NCI-H1092 (cell line): ENCODE measurements around the gene PPP2R2B.
"Not testable (repeated sequence)": the region's sequence is repeated elsewhere in the genome, so short reads cannot be mapped to it uniquely, and the experiment has no call there.

ENCODE experiments used
- DNase-seq: peaks from one replicate; lab custom pipeline; 2025; lab: John Stamatoyannopoulos, UW

Gene PPP2R2B

DNA sequence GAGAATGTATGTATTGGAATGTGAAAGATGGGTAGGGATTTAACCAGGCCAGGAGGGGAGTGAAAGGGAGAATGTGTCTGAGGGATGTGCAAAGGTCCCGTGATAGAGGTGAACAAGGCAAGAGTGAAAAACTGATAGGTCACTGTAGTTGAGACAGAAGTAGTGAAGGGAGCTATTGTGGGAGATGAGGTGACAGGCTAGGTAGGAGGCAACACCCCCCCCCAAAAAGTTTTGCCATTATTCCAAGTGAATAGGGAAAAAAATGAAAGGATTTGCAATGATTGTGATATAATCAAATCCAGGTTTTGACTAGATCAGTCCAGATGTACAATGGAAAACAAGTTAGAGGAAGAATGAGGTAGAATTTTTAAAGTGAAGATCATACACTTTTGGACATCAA lies 226.0 kb downstream of the PPP2R2B start:
- DNase-seq: no peak

DNA sequence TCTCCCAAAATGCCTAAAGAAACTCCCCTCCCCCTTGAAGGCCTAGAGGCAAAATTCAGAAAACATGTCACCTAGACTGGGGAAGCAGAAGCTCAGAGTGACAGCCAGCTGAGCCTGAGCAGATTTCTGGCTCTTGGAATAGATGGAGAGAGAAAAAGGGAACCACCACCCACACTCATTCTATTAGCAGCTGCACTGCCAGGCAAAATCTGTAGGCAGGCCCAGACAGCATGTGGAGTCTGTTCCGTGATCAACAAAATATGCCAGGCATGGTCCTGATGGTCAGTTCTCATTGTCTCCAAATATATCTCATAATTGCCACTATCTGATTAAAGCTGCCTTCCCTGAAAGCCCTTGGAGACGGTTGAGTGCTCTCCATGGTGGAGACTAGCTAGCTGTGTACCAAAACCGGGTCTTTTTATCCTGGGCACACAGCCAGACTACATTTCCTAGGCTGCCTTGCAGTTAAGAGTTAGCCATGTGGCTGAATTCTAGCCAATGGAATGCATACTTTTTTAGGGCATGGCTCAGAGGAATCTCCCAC lies 230.8 kb downstream of the PPP2R2B start:
- DNase-seq: peak; percentile 82

DNA sequence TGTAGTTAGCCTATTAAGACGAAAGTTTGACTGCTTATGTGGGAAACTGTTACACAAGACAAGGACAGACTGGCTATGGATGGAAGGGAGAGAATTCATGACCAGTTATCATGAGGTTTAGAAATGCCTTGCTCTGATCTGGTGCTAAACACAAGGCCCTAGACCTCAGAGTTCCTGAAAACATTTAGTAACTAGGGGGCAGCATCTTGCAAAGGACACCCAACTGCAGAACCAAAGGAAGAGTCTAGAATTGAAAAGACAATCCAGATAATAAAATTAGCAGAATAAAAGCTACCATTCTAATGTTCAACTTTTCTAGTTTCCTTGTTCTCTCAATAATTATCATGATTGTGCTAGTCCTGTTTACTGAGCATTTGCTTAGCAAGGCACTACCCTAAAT lies 232.1 kb downstream of the PPP2R2B start:
- no peak for DNase-seq

GRCh38 chr5:146645342-146645741 lies 233.2 kb downstream of the PPP2R2B start:
- peak; percentile 60 for DNase-seq

DNA sequence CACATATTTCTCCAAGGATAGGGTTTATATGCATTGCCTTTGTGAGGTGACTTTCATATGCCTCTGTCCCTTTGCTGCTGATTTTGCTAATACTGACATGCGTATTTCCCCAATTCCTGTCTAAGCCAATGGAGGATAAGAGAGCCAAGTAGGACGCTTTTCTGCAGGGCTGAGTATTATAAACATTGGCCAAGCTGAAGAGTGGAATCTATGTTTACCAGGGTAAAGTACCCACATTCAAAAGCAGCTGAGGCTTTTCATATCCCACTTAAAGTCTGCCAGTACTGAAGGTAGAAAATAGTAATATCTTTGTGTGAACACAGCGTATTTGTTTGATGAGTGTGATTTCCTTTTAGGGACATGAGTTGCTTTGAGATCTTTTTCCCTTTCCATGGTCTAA lies 233.7 kb downstream of the PPP2R2B start:
- peak; percentile 76 for DNase-seq

DNA sequence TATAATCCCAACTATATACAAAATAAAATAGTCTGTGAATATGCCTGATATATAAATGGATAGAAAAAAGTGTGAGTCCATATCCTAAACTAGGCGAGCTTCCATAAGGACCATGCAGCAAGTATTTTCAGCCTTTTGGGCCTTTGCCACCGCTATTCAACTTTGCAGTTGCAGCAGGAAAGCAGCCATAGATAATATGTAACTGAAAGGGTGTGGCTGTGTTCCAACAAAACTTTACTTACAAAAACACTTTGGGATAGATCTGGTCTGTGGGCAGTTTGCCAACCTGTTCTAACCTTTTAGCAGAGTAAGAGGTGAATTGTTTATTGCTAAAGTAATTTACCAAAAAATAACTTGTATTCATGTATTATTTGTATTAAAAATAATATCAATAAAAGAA lies 234.8 kb downstream of the PPP2R2B start:
- no peak for DNase-seq

DNA sequence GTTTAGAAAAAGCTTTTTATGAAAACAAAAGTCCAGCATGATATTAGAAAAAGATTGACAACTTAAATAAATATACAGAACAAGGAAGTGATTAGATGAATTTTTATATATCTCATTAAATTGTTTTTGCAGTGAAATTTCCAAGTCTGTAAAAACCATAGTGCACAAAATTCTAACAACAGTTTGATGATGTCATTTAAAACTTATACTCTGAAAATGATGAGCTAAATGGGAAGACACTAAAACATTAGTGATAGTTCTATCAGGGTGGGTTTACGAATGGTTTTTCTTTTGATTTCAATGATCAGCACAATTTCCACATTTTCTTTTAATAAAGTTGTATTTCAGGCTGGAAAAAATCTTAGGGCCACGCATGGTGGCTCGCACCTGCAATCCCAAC lies 236.1 kb downstream of the PPP2R2B start:
- DNase-seq: no peak

GRCh38 chr5:146641941-146642340 lies 236.6 kb downstream of the PPP2R2B start:
- DNase-seq: no peak

GRCh38 chr5:146640285-146640896 lies 238.2 kb downstream of the PPP2R2B start:
- DNase-seq: no peak

- DNase-seq: no peak
These were observed 243.1 kb downstream of the PPP2R2B start for GRCh38 chr5:146635443-146635842.

DNA sequence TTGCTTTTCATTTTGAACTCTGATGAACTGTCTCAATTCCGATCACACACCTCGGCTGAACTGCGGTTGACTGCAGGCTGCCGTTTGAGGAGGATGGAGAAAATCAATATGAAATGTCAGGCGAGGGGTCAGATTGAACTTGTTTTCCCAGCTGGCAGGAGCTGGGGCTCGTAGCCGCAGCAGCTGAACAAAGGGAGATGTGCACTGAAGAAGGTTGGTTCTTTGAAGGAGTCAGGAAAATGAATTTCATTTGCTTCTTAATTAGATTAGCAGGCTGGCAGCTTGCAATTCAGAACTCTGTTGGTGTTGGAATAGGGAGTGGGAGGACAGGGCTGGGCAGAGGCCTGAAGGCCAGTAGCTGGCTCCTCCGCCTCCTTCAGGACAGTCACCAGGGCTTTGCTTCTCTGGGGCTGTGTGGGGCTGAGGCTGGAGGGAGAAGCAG lies 245.2 kb downstream of the PPP2R2B start:
- peak; percentile 66 for DNase-seq

- no peak for DNase-seq
These were observed 245.8 kb downstream of the PPP2R2B start for GRCh38 chr5:146632620-146633322.

DNA sequence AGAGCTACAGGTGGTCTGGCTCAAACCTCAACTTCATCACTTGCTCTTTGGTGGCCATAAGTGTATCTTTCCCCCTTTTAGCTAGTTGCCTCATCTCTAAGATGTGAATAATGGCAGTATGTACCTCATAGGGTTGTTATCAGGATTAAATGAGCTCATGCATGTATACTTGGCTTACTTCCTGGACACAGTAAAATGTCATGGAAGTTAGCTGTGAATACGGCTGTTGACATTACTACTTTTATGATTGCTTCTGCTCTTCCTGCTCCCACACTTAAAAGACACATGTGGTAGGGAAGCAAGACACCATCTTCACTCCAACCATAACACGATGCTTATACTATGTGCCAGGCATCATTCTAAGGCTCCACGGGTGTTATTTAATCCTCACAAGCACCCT lies 248.1 kb downstream of the PPP2R2B start:
- DNase-seq: no peak

- DNase-seq: no peak
These were observed 249.6 kb downstream of the PPP2R2B start for GRCh38 chr5:146628950-146629349.

GRCh38 chr5:146626936-146627335 lies 251.6 kb downstream of the PPP2R2B start:
- no peak for DNase-seq

- no peak for DNase-seq
These were observed 254.4 kb downstream of the PPP2R2B start for GRCh38 chr5:146624179-146624578.

GRCh38 chr5:146623666-146624065 lies 254.9 kb downstream of the PPP2R2B start:
- DNase-seq: no peak

DNA sequence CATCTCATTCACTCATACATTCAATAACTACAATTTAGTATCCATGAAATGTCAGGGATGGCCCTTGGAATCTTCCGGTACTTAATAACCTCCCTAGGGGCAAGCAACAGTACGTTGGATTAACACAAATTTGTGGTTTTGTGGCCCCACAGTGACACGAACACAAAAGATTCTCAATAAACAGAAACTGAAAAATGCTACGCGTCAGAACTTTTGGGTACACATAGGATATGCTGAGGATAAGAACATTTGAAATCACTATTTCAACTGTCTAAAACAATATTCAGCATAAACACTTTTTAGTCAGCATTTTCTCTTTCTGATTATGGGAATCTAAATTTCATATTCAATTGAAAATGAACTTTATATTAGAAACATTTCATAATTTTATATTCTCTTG lies 255.5 kb downstream of the PPP2R2B start:
- no peak for DNase-seq

GRCh38 chr5:146622391-146622790 lies 256.2 kb downstream of the PPP2R2B start:
- DNase-seq: no peak

GRCh38 chr5:146620669-146621051 lies 257.9 kb downstream of the PPP2R2B start:
- peak; percentile 89 for DNase-seq

- DNase-seq: no peak
These were observed 258.4 kb downstream of the PPP2R2B start for GRCh38 chr5:146620031-146620668.

DNA sequence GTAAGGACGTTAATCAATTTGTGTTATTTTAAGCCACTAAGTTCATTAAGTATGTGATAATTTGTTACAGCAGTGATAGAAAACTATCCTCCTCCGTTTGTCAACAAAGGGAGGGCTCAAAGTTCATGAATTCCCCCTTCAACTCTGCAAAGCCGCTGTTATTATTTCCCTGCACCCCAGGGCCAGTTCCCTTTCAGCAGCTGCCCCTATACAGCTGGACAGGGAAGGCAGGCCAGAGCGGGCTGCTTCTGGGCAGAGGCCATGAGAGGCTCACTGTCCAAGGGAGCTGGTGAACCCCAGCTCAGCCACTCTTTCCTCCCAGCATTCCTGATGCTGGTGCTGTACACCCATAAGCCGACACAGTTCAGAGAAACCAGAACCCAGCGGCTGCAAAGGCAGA lies 260.1 kb downstream of the PPP2R2B start:
- DNase-seq: no peak

DNA sequence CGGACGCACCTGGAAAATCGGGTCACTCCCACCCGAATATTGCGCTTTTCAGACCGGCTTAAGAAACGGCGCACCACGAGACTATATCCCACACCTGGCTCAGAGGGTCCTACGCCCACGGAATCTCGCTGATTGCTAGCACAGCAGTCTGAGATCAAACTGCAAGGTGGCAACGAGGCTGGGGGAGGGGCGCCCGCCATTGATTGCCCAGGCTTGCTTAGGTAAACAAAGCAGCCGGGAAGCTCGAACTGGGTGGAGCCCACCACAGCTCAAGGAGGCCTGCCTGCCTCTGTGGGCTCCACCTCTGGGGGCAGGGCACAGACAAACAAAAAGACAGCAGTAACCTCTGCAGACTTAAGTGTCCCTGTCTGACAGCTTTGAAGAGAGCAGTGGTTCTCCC lies 268.8 kb downstream of the PPP2R2B start:
- DNase-seq: not testable (repeated sequence)
